NCI-H748 (cell line): ENCODE results near the gene CETN3.

Experiments
- DNase-seq: peaks from one replicate; lab custom pipeline; 2025; ENCODE audit not compliant: unreplicated experiment; lab: John Stamatoyannopoulos, UW

Gene CETN3

DNA sequence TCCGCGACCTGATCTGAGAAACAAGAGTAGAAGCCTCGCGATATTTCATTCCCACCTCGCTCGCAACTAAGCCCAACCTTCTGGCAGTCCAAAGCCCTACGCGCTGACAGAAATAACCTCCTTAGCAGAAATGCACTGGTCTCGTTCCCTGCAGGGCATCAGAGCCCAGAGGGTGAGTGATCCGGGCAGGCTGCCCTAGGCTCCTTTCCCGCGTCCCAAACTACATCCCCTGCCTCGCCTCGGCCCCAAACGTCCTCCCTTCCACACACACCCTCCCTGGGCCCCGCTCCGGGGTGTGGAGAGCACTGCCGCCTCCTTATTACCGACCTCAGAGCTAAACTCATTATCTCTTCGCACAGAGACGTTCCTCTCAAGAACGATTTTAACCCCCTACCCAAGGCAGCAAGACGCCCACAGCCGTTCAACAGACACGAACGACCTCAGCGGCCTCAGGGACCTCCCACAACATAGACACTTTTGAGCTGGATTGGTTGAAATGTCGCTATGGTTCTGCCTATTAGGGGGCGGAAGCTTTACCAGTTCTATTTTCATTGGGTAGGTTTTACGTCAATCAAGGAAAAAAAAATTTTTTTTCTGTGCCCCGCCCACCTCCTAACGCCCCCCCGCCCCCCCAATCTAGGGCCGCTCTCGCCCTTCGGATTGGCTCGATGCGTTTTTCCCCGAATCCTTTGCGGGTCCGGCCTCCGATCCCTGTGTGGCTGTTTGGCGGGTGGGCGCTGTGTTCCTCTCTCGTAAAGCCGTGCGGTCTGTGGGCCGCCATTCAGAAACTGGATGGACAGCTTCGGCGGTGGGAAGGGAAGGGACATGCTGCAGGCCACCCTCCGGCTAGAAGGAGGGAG is at the start of gene CETN3:
TSS of gene CETN3 (minus strand) at position 439 of the 860 bp plus-strand sequence. CDS start at position 344, 95 bp downstream.
- DNase-seq: peak; percentile 99

DNA sequence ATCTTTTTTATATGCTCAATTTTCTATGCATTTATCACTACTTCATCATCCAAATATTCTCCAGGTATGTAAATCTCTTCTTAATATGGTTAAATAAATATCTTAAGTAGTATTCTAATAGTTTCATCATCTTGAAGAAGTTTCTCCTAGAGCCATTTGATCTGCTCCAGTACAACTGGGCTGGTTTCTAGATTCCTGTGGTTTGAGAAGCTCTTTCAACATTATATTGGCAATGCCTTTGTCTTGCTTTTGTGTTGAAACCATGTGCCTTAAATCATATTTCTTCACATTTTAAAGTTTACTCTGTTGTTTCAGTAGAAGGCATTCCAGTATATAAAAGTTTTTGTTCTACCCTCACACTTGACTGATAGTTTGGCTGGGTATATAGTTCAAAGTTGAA is 37.4 kb upstream of the CETN3 start:
- no peak for DNase-seq

DNA sequence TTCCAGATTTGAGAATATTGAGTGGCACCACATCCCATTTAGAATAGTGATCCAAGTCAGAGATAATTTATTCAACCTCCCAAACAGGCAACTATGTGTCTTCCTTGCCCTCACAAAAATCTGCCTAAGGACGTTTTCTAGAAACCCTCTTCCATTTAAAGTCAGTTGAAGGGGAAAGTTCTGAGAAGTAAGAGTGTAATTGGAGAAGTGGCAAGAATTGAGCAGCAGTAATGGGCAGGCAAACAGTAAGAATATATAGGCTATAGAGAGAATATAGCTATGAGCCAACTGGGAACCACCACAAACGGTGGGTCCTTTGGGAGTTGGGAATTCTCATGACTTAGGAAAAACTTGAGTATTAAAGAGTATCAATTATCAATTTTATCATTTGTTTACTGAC is 31.1 kb upstream of the CETN3 start:
- no peak for DNase-seq

DNA sequence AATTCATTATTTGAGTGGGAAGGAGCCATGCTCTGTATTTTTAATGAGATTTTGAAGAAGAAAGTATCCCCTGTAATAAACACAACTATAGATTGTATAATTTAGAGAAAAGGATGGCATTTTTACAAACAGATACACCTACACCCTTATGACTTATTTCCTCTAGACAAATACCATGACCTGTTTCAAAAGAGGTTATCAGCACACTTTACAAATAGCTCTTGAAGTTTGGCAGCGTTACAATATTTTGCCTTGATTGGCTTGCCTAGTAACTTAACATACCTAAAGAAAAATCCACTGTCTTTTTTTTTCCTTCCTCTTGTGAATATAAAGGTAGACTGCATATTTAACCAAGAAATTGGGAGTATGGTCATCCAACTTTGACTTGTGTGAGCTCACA is 28.5 kb upstream of the CETN3 start:
- peak; percentile 8 for DNase-seq

DNA sequence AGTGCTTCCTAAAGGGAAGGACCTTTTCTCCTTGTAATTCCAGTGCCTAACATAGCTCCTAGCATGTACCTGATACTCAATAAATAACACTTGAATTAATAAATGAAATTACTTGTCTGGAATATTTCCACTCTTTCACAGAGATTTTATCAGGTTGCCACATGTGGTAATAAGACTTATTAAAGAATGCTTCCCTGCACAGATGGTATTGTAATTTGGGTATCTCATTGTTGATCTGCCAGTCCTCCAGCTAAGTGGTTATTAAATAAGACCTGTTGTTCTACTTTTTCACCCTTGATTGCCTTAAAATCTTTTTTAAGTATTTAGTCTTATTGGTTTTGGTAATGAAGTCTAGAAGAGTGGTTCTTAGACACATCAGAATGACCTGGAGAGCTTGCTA is 28.1 kb upstream of the CETN3 start:
- no peak for DNase-seq

DNA sequence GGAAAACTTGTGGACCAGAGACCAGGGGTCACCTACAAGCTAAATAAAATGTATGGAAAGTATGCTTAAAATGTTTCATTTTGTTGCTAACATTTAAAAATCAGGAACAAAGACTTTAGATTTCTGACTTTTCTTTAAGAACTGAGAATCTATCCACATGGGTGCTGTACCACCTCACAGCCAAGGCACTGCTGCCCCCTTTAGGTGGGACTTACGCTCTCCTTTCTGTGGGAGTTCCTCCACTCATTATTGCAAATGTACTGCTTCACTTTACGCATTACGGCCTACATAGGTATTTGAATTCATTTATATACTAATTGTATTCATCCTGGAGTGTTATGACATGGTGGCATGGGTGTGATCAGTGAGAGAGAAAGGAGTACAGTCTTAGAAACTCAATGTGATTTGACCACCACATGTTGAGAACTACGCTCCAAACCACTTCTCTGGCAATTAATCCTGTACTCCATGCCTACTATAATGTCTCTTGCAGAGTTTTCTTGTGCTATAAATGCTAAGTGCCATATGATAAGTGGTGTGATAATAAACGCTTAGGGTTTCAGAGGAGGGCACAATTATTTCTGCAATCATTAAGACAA is 24.7 kb upstream of the CETN3 start:
- peak; percentile 60 for DNase-seq

DNA sequence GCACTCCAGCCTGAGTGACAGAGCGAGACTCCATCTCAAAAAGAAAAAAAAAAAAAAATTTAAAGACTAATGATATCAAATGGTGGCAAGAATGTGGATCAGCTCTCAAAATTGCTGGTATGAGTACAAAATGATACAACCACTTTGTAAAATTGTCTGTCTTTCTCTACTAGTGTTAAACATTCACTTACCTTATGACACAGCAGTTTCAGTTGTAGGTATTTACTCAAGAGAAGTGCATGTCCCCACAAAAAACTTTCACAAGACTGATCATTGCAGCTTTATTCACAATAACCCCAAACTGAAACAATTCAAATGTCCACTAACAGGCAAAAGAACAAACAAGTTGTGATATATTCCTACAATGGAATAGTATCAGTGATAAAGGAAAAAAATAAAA is 14.7 kb upstream of the CETN3 start:
- DNase-seq: no peak

DNA sequence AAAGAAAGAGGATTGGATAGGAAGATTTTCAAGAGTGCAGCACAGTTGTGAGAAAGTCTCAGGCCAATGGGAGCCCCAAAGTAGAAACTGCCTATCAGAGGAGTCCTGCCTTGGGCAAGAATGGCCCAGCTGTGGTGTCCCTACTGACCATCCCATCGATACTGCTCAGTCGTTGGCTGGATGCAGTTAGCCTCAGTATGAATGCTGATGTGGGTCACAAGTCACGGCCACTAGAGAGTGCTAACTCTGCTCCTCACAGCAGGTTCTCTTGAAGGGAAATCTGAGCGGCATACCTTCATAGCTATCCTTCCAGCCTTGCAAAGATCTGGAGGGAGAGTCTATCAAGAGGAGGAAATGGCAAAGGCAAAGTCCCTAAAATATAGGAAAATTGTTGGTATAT is 11.6 kb upstream of the CETN3 start:
- peak; percentile 12 for DNase-seq

DNA sequence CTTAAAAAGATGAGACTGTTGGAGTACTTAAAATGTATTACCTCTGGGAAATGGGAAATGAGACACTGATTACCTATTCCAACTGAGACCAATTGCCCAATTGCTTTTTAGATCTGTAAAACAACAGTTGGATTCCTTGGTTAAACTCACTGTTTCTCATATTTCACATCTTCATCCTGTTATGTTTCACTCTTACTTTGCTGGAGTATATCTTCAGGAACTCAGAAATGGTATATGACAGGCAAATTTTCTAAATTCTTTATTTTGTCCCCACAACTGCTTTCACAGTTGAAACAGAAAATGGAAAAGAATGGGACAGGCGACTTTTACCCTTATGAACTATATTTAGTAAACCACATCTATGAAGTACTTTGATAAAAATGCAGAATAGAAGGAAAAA is 8.7 kb upstream of the CETN3 start:
- DNase-seq: no peak

DNA sequence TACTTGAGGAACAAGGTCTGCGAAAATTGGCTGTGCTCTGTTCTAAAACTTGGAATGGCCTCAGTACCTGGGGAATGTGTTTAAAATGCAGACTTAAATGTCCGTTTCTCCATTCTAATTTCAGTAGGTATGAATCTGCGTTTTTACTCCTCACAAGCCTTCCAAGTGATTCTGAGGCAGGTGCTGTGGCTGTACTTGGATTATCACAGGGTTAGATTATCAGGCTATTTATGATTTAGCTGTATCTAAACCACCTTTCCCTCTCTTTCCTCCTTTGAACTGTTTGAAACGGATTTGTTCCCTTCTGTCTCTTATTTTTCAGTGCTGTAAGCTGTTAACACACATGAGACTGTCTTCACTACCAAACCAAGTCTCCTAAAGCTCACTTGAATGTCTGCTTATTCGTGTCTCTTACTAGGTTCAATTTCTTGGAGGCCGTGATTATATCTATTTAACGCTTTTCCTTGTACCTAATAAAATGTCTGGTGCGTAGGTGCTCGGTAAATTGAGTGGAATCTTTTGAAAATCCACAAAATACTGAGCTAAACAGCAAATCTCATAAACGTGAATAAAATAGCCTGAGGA is 714 bp upstream of the CETN3 start:
- DNase-seq: peak; percentile 52

DNA sequence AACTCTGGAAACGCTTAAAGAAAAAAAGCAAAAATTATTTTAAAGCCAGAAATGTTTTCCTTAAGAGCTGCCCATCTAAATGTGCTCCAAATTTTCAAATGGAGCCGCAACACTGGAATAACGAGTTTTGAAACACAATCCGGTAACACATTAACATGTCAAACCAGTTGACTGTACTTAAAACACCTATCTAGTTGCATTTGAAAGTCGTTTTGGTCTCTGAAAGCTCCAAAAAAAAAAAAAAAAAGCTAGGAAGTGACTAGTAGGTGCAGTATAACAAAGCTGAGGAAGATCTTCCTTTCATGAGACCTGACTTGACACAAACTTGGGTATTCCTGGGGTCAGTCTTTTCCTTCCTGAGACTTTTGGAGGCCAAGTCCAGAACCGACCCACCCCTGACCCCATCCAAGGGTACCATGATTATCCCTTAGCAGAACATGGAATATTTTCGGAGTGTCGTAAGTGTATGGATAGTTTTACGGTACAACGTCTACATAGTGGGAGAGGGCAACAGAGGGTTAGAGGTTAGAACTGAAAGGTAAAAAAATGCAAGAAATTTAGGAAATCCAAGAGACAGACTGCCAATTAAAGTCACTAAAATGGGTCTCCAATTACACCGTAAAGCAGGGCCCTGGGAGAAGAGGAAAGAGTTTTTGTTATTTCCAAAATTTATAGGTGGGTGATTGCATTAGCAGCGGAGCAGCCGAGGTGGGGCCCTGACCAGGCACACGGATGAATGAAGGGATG is 812 bp downstream of the CETN3 start:
- peak; percentile 64 for DNase-seq

DNA sequence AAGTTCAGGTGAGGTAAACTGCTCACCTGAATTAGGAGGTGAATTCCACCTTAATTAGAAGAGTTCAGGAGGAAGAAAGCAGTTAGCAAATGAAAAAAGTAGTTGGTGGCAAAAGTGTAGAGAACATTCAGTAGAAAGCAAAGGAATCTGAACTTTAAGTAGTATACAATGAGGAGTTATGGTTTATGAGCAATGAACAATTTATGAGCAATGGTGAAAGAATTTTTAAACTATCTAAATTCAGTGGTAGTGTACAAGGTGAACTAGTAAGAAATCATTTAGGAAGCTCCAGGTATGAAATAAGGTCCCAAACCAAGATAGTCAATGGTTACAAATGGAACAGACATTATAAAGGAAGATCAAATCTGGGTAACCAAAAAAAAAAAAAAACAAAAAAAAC is 3.1 kb downstream of the CETN3 start:
- no peak for DNase-seq

DNA sequence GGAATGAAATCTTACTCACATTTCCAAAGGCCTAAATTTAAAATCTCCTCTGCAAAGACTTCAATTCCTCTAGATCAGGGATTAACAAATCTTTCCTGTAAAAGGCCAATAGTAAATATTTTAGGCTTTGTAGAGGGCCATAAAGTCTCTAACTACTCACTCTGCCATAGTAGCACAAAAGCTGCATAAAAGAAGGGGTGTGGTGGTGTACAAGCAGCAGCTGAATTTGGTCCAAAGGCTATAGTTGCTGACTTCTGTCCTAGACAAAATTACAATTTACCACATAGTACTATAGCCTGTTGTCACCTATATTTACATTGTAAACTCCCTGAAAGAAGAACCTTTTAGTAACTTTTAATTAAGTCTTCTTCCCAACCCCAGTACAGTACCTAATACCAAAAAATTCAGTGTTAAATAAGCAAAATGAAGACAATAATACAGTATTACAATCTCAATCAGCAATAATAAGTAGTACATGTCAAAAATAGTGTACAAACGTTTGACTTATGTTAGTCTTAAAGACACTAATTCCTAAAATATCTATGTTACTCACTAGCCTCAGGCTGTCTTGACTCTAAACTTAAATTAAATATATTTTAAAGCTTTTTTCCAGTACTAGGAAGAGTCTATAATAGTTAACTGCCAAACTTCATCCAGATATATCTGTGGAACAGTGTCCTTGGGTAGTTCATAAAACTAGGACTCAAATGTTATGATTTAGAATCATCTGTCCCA is 6.9 kb downstream of the CETN3 start:
- DNase-seq: no peak

DNA sequence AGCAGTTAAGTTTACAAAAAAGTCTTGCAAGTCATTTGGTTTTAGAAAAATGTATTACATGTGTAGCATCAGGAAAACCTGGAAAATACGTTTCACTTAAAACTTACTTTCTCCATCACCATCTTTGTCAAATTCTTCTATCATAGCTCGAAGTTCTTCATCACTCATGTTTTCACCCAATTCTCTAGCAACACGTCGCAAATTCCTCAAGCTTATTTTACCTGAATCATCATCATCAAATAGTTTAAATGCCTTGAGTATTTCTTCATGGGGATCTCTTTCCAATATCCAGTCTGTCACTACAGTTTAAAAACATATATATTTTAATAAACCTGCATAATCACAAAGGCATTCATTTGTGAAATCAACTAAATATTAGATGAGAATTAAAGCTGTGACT is 10.3 kb downstream of the CETN3 start:
- DNase-seq: no peak

DNA sequence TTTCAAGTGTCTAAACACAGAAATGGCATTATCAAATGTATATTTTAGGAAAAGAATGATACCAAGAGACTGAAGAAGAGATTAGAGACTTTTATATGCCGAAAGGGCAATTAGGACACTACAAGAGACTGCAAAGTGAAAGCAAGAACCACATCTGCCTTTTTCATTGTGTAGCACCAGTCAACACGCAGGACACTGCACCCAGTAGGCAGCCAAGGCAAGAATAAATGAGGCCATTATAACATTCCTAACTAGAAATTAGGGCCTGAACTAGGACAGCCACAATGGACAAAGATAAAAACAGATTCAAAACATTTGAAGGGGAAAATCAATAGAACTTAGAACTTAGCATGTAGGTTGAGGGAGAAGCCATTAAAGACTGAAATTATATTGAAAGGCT is 10.8 kb downstream of the CETN3 start:
- no peak for DNase-seq

DNA sequence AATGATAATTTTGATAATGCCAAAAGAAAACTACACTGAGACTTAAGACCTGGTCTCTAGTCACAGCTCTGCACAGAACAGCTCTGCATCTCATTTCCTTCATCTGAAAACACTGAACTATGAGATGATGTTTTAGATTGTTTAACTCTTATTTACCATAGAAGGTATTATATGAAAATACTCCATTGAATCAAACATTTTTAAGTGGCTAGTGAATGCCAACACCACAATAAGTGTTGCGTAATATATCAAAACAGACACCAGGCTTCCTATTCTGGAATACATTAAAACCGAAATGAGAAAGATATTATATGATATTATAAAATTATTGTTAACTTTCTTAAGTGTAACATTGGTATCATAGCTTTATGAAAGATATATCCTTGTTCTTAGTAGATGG is 14.6 kb downstream of the CETN3 start:
- DNase-seq: no peak

DNA sequence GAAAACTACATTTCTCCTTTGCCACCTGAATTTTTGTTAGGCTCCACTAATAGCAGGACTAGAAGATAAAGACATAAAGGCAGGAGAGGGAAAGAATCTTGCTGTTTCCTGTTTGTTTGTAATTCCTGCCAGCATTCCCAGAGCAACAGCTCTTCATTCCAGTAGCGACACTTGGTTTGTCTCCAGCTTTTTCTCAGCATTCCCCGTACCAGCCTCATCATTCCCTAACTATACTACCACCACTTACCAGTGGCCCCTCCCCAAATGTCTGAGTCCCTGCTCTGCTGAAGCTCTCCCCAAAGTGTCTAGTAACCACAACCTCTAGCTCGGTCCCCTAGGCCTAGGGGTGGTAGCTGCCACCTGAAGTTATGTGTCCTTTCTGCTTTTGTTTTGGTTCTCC is 18.6 kb downstream of the CETN3 start:
- no peak for DNase-seq

DNA sequence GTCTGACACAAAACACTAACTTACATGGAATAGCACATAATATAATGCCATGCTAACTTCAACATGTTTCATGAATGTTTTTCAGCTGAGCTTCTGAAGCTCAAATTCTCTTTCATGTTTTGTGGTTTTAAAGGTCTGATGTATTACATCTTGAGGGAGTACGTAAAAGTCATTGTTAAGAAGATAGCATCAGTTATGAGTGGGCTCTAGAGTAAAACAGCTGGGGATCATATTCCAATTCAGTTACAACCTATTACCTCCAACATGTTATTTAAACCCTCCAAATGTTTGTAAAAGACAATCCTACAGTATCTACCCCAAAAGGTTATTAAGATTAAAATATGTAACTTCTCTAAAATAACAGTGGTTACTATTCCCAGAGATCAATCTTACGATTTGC is 19.2 kb downstream of the CETN3 start:
- DNase-seq: no peak

DNA sequence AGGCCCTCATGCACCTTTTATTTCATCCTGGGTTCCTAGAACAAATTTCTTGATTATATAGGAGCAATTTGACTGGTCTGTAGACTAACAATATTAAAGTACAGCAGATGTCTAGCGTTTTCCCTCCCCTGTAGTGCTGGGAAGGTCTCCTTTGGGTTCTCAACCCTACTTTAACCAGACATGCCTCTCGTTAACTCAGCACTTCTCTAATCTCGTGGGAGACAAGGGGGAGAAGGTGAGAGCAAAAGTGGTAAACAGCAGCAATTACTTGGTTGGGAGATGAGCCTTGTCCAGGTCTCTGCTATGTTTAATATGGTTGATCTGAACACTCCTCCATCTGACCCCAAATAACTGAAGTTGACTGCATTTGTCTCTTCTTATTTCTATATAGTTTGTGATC is 22.0 kb downstream of the CETN3 start:
- DNase-seq: no peak

DNA sequence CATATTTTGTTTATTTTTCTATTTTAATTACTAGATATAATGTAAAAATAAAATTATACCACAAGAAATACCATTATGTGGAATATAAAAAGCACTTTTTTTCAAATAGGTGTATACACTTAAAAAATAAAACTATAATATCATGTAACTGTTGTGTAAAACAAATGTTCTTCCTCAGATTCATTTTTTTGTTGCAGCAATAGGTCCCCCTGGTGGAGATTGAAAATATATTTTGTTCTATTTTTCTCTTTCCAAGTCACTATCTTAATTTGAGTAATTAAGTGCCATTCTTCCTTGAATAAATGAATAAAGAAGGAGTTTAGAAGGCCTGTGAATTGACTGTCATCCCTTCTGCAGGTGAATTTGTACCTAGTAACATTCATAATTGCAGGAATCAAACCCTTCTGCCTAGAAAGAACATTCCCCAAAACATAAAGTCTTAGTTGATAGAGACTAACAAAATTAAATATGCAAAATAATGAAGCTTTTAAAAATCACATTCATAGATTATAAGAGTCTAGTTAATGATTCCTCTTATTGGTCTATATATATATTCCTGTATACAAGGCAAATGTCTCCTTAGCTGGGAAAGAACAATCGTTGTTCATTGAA is 23.4 kb downstream of the CETN3 start:
- peak; percentile 50 for DNase-seq

DNA sequence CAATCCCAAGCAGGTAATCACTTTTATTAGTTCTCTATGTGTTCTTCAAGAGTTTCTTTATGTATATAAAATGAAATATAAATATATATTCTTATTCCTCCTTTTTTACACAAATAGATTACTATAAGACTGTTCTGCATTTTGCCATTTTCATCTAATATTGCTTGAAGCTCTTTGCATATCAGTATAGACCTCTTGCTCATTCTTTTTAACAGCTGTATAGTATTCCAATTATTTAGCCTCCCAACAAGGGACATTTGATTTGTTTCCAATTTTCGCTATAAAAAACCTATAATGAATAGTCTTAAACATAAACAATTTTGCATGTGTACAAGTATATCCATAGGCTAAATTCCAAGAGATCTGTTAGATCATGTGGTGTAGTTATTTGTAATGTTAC is 25.2 kb downstream of the CETN3 start:
- no peak for DNase-seq
